Astrocyte of the cerebellum (primary cell): Measurements from ENCODE around the gene PPP1R3E.

Experiments
- DNase-seq: peaks from one replicate; pipeline ENCODE4 v3.0.0-alpha.2; 2011; ENCODE audit warnings: low read depth
- H3K4me3 ChIP-seq: 2 replicates; pipeline ENCODE4 v1.5.1; 2011; ENCODE audit warnings: mild to moderate bottlenecking, low read depth, low read length, moderate library complexity
- in situ Hi-C: cut with HindIII; loops from 2 replicates; pipeline ENCODE4 v1.10.0; 2017; ENCODE audit warnings: low sequenced_read_pairs
- TF ChIP-seq, protein P1 (sequence below): IDR thresholded peaks from 2 replicates; pipeline ENCODE4 v1.5.1; 2012; ENCODE audit warnings: low read length, low read depth, moderate library complexity, mild to moderate bottlenecking; ENCODE audit errors: missing control alignments

Gene PPP1R3E

DNA sequence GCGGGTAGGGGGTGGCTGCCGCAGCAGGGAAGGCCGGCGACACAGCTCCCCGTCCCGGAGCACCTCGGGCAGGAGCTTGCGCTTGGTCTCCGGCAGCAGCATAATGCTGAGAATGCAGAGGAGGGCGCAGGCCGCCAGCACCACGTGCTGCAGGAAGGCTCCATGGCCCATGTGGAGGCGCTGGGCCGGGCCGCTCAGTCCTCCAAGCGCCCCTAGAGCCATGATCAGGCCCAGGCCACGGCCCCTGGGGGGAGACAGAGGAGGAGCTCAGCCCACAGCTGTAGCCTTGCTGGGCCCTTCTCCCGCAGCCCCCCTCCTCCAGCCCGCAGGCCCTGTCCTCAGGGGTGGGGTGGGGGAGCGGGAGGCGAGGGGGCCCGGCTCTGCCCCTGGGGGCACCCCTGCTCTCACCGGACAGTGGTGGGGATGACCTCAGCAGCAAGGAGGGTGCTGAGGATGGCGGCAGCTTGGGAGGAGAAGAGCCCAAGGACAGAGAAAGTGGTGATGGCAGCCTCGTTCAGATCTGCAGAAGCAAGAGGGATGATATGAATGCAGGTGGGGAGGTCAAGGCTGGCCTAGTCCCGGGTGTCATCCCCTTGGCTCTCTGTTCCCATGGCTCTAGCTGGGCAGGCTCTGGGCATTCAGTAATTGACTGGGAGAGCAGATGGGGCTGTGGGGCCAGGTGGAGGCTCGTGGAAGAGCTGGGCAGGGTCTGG is 44.2 kb upstream of the PPP1R3E start:
- DNase-seq = no peak
- in situ Hi-C loops = no loop called here
- no peak overlapping the region for H3K4me3 ChIP-seq
- TF ChIP-seq, protein P1, sequence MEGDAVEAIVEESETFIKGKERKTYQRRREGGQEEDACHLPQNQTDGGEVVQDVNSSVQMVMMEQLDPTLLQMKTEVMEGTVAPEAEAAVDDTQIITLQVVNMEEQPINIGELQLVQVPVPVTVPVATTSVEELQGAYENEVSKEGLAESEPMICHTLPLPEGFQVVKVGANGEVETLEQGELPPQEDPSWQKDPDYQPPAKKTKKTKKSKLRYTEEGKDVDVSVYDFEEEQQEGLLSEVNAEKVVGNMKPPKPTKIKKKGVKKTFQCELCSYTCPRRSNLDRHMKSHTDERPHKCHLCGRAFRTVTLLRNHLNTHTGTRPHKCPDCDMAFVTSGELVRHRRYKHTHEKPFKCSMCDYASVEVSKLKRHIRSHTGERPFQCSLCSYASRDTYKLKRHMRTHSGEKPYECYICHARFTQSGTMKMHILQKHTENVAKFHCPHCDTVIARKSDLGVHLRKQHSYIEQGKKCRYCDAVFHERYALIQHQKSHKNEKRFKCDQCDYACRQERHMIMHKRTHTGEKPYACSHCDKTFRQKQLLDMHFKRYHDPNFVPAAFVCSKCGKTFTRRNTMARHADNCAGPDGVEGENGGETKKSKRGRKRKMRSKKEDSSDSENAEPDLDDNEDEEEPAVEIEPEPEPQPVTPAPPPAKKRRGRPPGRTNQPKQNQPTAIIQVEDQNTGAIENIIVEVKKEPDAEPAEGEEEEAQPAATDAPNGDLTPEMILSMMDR = no peak

DNA sequence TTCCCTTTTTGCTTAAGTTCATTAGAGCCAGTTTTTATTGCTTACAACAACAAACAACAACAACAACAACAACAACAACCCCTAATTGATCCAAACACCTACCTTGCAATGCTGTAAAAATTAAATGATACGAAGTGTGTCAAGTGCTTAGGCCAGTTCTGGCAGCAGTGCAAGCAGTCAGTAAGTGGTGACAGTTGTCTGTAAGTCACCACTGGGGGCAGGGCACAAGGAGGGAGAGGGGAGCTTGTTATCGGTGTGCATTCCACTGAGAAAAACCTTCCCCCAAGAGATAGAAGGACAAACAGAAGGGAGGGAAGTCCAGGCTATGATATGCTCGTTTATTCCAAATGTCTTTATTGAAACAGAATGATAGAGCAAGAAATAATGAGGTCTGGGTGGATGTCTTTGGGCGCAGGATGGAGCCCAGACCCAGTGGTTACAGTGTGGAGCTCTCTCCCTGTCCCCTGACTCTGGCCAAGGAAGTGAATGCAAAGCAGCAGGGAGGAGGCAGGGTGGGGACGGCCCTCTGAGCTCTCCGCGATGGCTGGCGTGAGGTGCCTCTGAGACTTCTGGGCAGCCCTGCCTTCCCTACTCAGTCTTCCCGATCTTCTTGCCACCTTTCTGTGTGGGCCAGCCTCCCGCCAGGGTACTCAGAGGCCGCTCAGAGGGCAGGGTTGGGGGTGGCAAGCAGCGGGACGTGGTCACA is 43.5 kb upstream of the PPP1R3E start:
- in situ Hi-C loops = no loop called here
- H3K4me3 ChIP-seq = no peak overlapping the region
- no peak for DNase-seq
- TF ChIP-seq, protein P1 = peak; percentile 10

DNA sequence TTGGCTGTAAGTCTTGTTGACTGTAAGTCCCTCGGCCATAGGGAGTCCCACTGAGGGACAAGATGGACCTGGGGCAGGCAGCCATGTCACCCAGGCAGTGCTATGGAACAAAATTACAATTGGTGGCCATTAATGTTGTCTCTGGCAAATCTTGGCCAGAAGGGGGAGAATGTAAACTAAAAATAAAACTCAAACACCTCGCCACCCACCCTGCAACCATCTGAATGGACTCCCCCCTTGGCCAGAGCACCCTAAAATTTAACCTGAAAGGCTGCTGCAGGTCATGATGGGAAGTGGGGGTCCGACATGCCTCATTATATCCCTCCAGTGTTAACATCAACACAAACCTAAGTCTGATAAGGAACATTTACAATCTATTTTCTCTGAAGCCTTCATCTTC is 41.8 kb upstream of the PPP1R3E start:
- in situ Hi-C loops = no loop called here
- no peak for DNase-seq
- TF ChIP-seq, protein P1 = no peak
- no peak overlapping the region for H3K4me3 ChIP-seq

DNA sequence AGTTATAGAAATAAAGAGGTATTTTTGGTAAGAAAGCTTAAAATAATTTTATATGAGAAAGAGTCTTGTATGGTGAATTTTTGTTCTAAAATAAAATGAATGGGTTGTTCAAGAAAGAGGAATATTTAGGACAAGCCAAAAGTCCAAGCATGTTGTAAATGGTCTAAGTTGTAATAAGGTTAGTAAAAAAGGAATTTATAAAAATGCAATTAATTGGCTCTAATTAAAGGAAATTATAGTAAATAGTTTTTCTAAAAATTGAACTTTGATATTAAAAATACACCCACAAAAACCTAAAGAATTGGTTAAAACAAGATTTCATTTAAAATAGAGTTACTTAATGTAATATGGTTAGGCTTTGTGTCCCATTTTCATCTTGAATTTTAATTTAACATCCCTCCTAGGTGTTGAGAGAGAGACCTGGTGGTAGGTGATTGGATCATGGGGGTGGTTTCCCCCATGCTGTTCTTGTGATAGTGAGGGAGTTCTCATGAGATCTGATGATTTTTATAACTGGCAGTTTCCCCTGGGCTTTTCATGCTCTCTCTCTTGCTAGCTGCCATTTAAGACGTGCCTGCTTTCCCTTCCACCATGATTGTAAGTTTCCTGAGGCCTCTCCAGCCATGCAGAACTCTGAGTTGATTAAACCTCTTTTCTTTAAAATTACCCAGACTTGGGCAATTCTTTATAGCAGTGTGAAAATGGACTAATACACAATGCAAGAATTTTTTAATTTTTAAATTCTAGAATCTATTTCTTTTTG is 37.0 kb upstream of the PPP1R3E start:
- no peak overlapping the region for H3K4me3 ChIP-seq
- DNase-seq = no peak
- TF ChIP-seq, protein P1 = no peak
- in situ Hi-C loops = no loop called here

DNA sequence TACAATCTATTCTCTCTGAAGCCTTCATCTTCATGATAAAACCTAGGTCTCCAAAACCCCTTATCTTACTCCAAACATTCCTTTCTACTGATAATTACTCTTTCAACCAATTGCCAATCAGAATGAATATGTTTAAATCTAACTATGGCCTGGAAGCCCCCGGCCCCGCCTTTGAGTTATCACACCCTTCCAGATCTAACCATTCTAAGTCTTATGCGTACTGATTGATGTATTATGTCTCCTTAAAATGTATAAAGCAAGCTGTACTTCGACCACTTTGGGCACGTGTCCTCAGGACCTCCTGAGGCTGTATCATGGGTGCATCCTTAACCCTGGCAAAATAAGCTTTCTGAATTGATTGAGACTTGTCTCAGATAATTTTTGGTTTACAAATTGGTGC is 33.0 kb upstream of the PPP1R3E start:
- in situ Hi-C loops = no loop called here
- DNase-seq = no peak
- TF ChIP-seq, protein P1 = no peak
- H3K4me3 ChIP-seq = no peak overlapping the region

DNA sequence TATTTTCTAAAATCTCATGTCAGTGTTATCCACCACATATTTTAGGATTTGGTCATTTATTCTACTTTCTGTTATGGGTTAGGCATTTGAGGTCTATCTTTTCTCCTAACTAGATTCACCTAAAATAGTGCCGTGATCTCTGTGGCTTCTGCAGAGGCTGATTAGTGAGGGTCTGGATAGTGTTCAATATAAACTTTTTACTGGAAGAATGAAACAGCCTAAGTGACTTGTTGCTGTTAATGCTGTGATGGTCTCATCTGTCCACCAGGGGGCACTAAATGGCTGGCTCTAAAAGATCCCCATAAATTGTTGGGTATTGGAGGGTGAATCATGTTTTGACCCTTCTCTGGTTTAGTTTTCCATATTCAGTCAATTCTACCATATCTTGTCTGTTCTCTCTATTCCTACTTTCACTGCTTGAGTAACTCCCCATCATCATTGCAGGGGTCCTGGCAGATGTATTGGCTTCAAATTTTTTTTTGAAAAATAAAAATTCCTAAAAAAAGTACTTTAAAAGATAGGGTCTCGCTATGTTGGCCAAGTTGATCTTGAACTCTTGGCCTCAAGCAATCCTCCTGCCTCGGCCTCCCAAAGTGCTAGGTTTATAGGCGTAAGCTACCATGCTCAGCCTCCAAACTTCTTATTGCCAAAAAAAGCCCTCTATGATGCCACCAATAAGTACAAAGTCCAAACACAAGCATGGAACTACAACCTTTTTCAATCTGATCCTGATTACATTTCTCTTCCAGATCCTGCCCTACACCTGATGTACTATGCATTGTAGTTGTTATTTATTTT is 25.5 kb upstream of the PPP1R3E start:
- TF ChIP-seq, protein P1 = peak; percentile 78
- peak; percentile 67 for DNase-seq
- no peak overlapping the region for H3K4me3 ChIP-seq
- in situ Hi-C loops = loop anchor here (5.0 kb wide), 1 partner anchor 39 kb away; the partner anchor contains the start of gene EFS
